Bronchial epithelial cell (primary cell): Measurements from ENCODE around the gene SFRP5. TPM values are rescaled to one million over a fixed set of nuclear protein-coding genes. Genes with fewer than 3 reads are reported as not detected.

Source experiments
- DNase-seq: peaks from one replicate; pipeline ENCODE4 v3.0.0-alpha.2; 2010; ENCODE audit warnings: low read depth
- FAIRE-seq: peaks from 2 replicates; lab custom pipeline; 2011; peaks lifted over from hg19 to GRCh38; lab: Jason Lieb, UNC
- H3K27me3 ChIP-seq: 2 replicates; pipeline ENCODE4 v1.5.1; 2011; ENCODE audit warnings: low read length; ENCODE audit not compliant: control insufficient read depth, insufficient read depth
- H3K36me3 ChIP-seq: 2 replicates; pipeline ENCODE4 v1.5.1; 2011; ENCODE audit warnings: low read length; ENCODE audit not compliant: control insufficient read depth, insufficient read depth
- H3K4me3 ChIP-seq: 2 replicates; pipeline ENCODE4 v1.5.1; 2011; ENCODE audit warnings: mild to moderate bottlenecking, low read depth, low read length, control low read depth
- CTCF ChIP-seq: IDR thresholded peaks from 2 replicates; pipeline ENCODE4 v1.5.1; 2011; ENCODE audit warnings: mild to moderate bottlenecking, moderate library complexity, low read length, control low read depth, inconsistent platforms; ENCODE audit not compliant: insufficient read depth, severe bottlenecking
- total RNA-seq: library from RNA; depleted of rRNA; stranded (reverse); fragments of >200 nt; gene quantifications from 2 replicates; pipeline ENCODE4 v1.2.1, GENCODE V29; 2014

Gene SFRP5
- total RNA-seq, 1 donor from 2014 or later: not detected

- H3K36me3 ChIP-seq: no peaks in the 10 kb centered on the region
- H3K4me3 ChIP-seq: no peak overlapping the region
- H3K27me3 ChIP-seq: no peaks in the 10 kb centered on the region
- no peak for TF ChIP-seq CTCF
- FAIRE-seq: no peak
- no peak for DNase-seq
These were observed 24.1 kb upstream of the SFRP5 start for GRCh38 chr10:97795886-97796285.

- FAIRE-seq (no peak), DNase-seq (peak; percentile 38)
- Histone ChIP-seq H3K27me3 (peaks cover 2% of the 10 kb centered on the region), H3K4me3 (no peak overlapping the region), H3K36me3 (no peaks in the 10 kb centered on the region)
- TF ChIP-seq CTCF: peak; percentile 90
These were observed 20.3 kb upstream of the SFRP5 start for GRCh38 chr10:97791824-97792721.

GRCh38 chr10:97789770-97790397 lies 18.1 kb upstream of the SFRP5 start:
- H3K27me3 ChIP-seq: peaks cover 9% of the 10 kb centered on the region
- H3K36me3 ChIP-seq: no peaks in the 10 kb centered on the region
- TF ChIP-seq CTCF: no peak
- DNase-seq (no peak), FAIRE-seq (no peak)
- no peak overlapping the region for H3K4me3 ChIP-seq

- no peak for TF ChIP-seq CTCF
- Histone ChIP-seq H3K36me3 (no peaks in the 10 kb centered on the region), H3K4me3 (no peak overlapping the region), H3K27me3 (peaks cover 9% of the 10 kb centered on the region)
- no peak for FAIRE-seq
- DNase-seq: no peak
These were observed 17.0 kb upstream of the SFRP5 start for GRCh38 chr10:97788552-97789442.

GRCh38 chr10:97785731-97786130 lies 13.9 kb upstream of the SFRP5 start:
- no peak for TF ChIP-seq CTCF
- FAIRE-seq (no peak), DNase-seq (no peak)
- Histone ChIP-seq H3K36me3 (no peaks in the 10 kb centered on the region), H3K4me3 (no peak overlapping the region), H3K27me3 (peaks cover 9% of the 10 kb centered on the region)
